GM23338 (cell line): Measurements from ENCODE around the gene SLC2A2. TPM values are rescaled to one million over a fixed set of nuclear protein-coding genes. Genes with fewer than 3 reads are reported as not detected.

ENCODE experiments used
- ATAC-seq: fragments of 200-7000 bp; cut with Tn5 transposase; 3 replicates; pipeline ENCODE4 v1.9.1; 2020
- DNase-seq: peaks from one replicate; pipeline ENCODE4 v3.0.0-alpha.2; 2015; ENCODE audit warnings: low spot score
- H2AFZ ChIP-seq: fragments of 200-600 bp; sonication (generic); 2 replicates; pipeline ENCODE4 v1.8.0; 2016; ENCODE audit warnings: antibody characterized with exemption, mild to moderate bottlenecking, moderate library complexity
- H3F3A ChIP-seq: fragments of 200-600 bp; sonication (generic); replicated peaks from 2 replicates; pipeline ENCODE4 v1.8.0; 2017; ENCODE audit warnings: antibody characterized with exemption, mixed run types, low read depth
- H3K27ac ChIP-seq: fragments of 200-600 bp; sonication (generic); 2 replicates; pipeline ENCODE4 v1.6.1; 2016; ENCODE audit warnings: low read depth
- H3K27me3 ChIP-seq: fragments of 200-600 bp; sonication (generic); 2 replicates; pipeline ENCODE4 v1.8.0; 2016; ENCODE audit warnings: mild to moderate bottlenecking, mixed run types, moderate library complexity; ENCODE audit not compliant: insufficient read depth
- H3K36me3 ChIP-seq: fragments of 200-600 bp; sonication (generic); 2 replicates; pipeline ENCODE4 v1.8.0; 2016; ENCODE audit warnings: mild to moderate bottlenecking; ENCODE audit not compliant: insufficient read depth
- H3K4me1 ChIP-seq: fragments of 200-600 bp; sonication (generic); 2 replicates; pipeline ENCODE4 v1.8.0; 2016; ENCODE audit warnings: mild to moderate bottlenecking, moderate library complexity; ENCODE audit not compliant: insufficient read depth
- H3K4me2 ChIP-seq: fragments of 200-600 bp; sonication (generic); 2 replicates; pipeline ENCODE4 v1.7.1; 2017; ENCODE audit warnings: mixed run types
- H3K4me3 ChIP-seq: fragments of 200-600 bp; sonication (generic); 2 replicates; pipeline ENCODE4 v1.6.1; 2016; ENCODE audit warnings: mixed run types
- H3K79me2 ChIP-seq: fragments of 200-600 bp; sonication (generic); replicated peaks from 2 replicates; pipeline ENCODE4 v1.8.0; 2017; ENCODE audit warnings: mild to moderate bottlenecking; ENCODE audit not compliant: insufficient read depth
- H3K9me2 ChIP-seq: fragments of 200-600 bp; sonication (generic); 2 replicates; pipeline ENCODE4 v1.8.0; 2017; ENCODE audit not compliant: insufficient read depth
- H4K20me1 ChIP-seq: fragments of 200-600 bp; sonication (generic); replicated peaks from 2 replicates; pipeline ENCODE4 v1.8.0; 2017; ENCODE audit warnings: mild to moderate bottlenecking; ENCODE audit not compliant: insufficient read depth
- H3K27ac Mint-ChIP-seq: 2 replicates; pipeline ENCODE4 v1.8.0; 2020; ENCODE audit warnings: inconsistent platforms, mild to moderate bottlenecking, moderate library complexity, mixed read lengths
- H3K27me3 Mint-ChIP-seq: 3 replicates; pipeline ENCODE4 v1.8.0; 2022; ENCODE audit warnings: low read depth, mild to moderate bottlenecking, moderate library complexity, mixed read lengths, inconsistent platforms; ENCODE audit not compliant: insufficient read depth, poor library complexity
- H3K36me3 Mint-ChIP-seq: 3 replicates; pipeline ENCODE4 v1.8.0; 2021; ENCODE audit warnings: low read depth, mild to moderate bottlenecking, inconsistent platforms, moderate library complexity, mixed read lengths
- H3K4me1 Mint-ChIP-seq: 3 replicates; pipeline ENCODE4 v1.8.0; 2020; ENCODE audit warnings: mild to moderate bottlenecking, inconsistent platforms, mixed read lengths
- H3K4me3 Mint-ChIP-seq: 3 replicates; pipeline ENCODE4 v1.8.0; 2021; ENCODE audit warnings: moderate library complexity, mild to moderate bottlenecking, inconsistent platforms, mixed read lengths
- H3K9me3 Mint-ChIP-seq: 3 replicates; pipeline ENCODE4 v1.8.0; 2020; ENCODE audit warnings: moderate library complexity, mild to moderate bottlenecking, inconsistent platforms, mixed read lengths
- CREB1 ChIP-seq: fragments of 250-450 bp; sonication (Bioruptor Pico); IDR thresholded peaks from 2 replicates; pipeline ENCODE4 v1.5.0; 2020; ENCODE audit warnings: low read depth, mild to moderate bottlenecking, moderate library complexity
- EZH2 ChIP-seq: fragments of 200-600 bp; sonication (generic); IDR thresholded peaks from one replicate; pipeline ENCODE4 v1.8.0; 2017; ENCODE audit warnings: antibody characterized with exemption, mild to moderate bottlenecking, low read depth; ENCODE audit not compliant: unreplicated experiment
- EZH2phosphoT487 ChIP-seq: fragments of 200-600 bp; sonication (generic); IDR thresholded peaks from one replicate; pipeline ENCODE4 v1.8.1; 2018; ENCODE audit warnings: antibody characterized with exemption; ENCODE audit not compliant: unreplicated experiment
- JUNB ChIP-seq: IDR thresholded peaks from one replicate; pipeline ENCODE4 v1.6.1; 2016; ENCODE audit warnings: antibody characterized with exemption; ENCODE audit not compliant: unreplicated experiment
- NANOG ChIP-seq: IDR thresholded peaks from 2 replicates; pipeline ENCODE4 v1.6.1; 2016; ENCODE audit warnings: antibody characterized with exemption, borderline replicate concordance
- POLR2AphosphoS5 ChIP-seq: IDR thresholded peaks from 2 replicates; pipeline ENCODE4 v1.6.1; 2016; ENCODE audit warnings: antibody characterized with exemption, low read depth
- REST ChIP-seq: IDR thresholded peaks from one replicate; pipeline ENCODE4 v1.6.1; 2018; ENCODE audit warnings: antibody characterized with exemption; ENCODE audit not compliant: unreplicated experiment
- STAT1 ChIP-seq: IDR thresholded peaks from one replicate; pipeline ENCODE4 v1.6.1; 2016; ENCODE audit warnings: antibody characterized with exemption; ENCODE audit not compliant: unreplicated experiment
- ZNF114 ChIP-seq: fragments of 250-450 bp; sonication (Bioruptor Pico); IDR thresholded peaks from 2 replicates; pipeline ENCODE4 v1.5.0; 2020; ENCODE audit warnings: mild to moderate bottlenecking, moderate library complexity
- ZNF331 ChIP-seq: fragments of 250-450 bp; sonication (Bioruptor Pico); IDR thresholded peaks from 2 replicates; pipeline ENCODE4 v1.5.0; 2020; ENCODE audit warnings: low read depth, mild to moderate bottlenecking, moderate library complexity
- polyA plus RNA-seq: library from polyadenylated mRNA; unstranded; fragments of >200 nt; fragmentation: Nextera tagmentation; extraction: Ambion mirVana; gene quantifications from 2 replicates; pipeline ENCODE4 v1.2.1, GENCODE V29; 2016
- total RNA-seq: library from RNA; depleted of rRNA; stranded (reverse); fragments of >200 nt; shearing (Covaris generic); gene quantifications from 2 replicates; pipeline ENCODE4 v1.2.3, GENCODE V29; 2014
- TF ChIP-seq, protein P1 (sequence below): fragments of 250-450 bp; sonication (Bioruptor Pico); IDR thresholded peaks from 2 replicates; pipeline ENCODE4 v1.5.0; 2020; ENCODE audit warnings: mild to moderate bottlenecking, moderate library complexity

The SLC2A2 gene
- total and polyA plus RNA-seq, 2 experiments from 2014 or later, result not detected

GRCh38 chr3:170985304-170985703 lies 41.2 kb downstream of the SLC2A2 start:
- Histone ChIP-seq H3K27me3 (no peaks in the 10 kb centered on the region), H3K4me1 (no peaks in the 10 kb centered on the region), H3K27ac (no peak overlapping the region), H3F3A (no peaks in the 10 kb centered on the region), H3K9me2 (no peaks in the 10 kb centered on the region), H3K4me3 (no peak overlapping the region), H3K79me2 (no peaks in the 10 kb centered on the region), H2AFZ (no peak overlapping the region), H3K36me3 (no peaks in the 10 kb centered on the region), H3K4me2 (no peak overlapping the region), H4K20me1 (no peaks in the 10 kb centered on the region)
- H3K9me3 Mint-ChIP-seq, result no peaks in the 10 kb centered on the region
- no peak overlapping the region for H3K27ac Mint-ChIP-seq
- ATAC-seq (no peak), DNase-seq (no peak)
- no peak overlapping the region for H3K4me3 Mint-ChIP-seq
- no peaks in the 10 kb centered on the region for H3K27me3 Mint-ChIP-seq
- no peaks in the 10 kb centered on the region; the same call in 2 of the 3 replicates for H3K4me1 Mint-ChIP-seq
- TF ChIP-seq STAT1 (no peak), NANOG (no peak), CREB1 (CRISPR knock-in tag) (no peak), EZH2 (no peak), EZH2phosphoT487 (no peak), JUNB (no peak)
- H3K36me3 Mint-ChIP-seq, result no peaks in the 10 kb centered on the region

DNA sequence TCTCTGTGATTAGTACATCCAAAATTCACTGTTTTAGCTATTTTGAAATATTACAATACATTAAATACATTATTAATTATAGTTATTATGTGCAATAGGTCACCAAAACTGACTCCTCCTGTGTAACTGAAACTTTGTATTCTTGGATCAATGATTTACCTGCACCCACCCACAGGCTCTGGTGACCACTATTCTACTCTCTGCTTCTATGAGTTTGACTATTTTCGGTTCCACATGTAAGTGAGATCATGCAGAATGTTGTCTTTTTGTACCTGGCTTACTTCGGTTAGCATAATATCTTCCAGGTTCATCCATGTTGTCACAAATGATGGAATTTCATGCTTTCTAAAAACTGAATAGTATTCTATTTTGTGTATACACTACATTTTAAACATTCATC lies 43.8 kb downstream of the SLC2A2 start:
- no peak for ATAC-seq
- H3K36me3 ChIP-seq, result no peaks in the 10 kb centered on the region
- TF ChIP-seq, protein P1, sequence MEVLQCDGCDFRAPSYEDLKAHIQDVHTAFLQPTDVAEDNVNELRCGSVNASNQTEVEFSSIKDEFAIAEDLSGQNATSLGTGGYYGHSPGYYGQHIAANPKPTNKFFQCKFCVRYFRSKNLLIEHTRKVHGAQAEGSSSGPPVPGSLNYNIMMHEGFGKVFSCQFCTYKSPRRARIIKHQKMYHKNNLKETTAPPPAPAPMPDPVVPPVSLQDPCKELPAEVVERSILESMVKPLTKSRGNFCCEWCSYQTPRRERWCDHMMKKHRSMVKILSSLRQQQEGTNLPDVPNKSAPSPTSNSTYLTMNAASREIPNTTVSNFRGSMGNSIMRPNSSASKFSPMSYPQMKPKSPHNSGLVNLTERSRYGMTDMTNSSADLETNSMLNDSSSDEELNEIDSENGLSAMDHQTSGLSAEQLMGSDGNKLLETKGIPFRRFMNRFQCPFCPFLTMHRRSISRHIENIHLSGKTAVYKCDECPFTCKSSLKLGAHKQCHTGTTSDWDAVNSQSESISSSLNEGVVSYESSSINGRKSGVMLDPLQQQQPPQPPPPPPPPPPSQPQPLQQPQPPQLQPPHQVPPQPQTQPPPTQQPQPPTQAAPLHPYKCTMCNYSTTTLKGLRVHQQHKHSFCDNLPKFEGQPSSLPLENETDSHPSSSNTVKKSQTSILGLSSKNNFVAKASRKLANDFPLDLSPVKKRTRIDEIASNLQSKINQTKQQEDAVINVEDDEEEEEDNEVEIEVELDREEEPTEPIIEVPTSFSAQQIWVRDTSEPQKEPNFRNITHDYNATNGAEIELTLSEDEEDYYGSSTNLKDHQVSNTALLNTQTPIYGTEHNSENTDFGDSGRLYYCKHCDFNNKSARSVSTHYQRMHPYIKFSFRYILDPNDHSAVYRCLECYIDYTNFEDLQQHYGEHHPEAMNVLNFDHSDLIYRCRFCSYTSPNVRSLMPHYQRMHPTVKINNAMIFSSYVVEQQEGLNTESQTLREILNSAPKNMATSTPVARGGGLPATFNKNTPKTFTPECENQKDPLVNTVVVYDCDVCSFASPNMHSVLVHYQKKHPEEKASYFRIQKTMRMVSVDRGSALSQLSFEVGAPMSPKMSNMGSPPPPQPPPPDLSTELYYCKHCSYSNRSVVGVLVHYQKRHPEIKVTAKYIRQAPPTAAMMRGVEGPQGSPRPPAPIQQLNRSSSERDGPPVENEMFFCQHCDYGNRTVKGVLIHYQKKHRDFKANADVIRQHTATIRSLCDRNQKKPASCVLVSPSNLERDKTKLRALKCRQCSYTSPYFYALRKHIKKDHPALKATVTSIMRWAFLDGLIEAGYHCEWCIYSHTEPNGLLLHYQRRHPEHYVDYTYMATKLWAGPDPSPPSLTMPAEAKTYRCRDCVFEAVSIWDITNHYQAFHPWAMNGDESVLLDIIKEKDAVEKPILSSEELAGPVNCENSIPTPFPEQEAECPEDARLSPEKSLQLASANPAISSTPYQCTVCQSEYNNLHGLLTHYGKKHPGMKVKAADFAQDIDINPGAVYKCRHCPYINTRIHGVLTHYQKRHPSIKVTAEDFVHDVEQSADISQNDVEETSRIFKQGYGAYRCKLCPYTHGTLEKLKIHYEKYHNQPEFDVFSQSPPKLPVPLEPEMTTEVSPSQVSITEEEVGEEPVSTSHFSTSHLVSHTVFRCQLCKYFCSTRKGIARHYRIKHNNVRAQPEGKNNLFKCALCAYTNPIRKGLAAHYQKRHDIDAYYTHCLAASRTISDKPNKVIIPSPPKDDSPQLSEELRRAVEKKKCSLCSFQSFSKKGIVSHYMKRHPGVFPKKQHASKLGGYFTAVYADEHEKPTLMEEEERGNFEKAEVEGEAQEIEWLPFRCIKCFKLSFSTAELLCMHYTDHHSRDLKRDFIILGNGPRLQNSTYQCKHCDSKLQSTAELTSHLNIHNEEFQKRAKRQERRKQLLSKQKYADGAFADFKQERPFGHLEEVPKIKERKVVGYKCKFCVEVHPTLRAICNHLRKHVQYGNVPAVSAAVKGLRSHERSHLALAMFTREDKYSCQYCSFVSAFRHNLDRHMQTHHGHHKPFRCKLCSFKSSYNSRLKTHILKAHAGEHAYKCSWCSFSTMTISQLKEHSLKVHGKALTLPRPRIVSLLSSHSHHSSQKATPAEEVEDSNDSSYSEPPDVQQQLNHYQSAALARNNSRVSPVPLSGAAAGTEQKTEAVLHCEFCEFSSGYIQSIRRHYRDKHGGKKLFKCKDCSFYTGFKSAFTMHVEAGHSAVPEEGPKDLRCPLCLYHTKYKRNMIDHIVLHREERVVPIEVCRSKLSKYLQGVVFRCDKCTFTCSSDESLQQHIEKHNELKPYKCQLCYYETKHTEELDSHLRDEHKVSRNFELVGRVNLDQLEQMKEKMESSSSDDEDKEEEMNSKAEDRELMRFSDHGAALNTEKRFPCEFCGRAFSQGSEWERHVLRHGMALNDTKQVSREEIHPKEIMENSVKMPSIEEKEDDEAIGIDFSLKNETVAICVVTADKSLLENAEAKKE (CRISPR knock-in tag), result no peak
- TF ChIP-seq ZNF114 (CRISPR knock-in tag) (no peak), POLR2AphosphoS5 (no peak), EZH2 (no peak), REST (no peak), ZNF331 (CRISPR knock-in tag) (no peak), JUNB (no peak), CREB1 (CRISPR knock-in tag) (no peak), EZH2phosphoT487 (no peak), NANOG (no peak), STAT1 (no peak)

More for the DNA sequence above, 43.8 kb downstream of the SLC2A2 start:
- H3K4me3 Mint-ChIP-seq, result no peak overlapping the region
- Histone ChIP-seq H3F3A (no peaks in the 10 kb centered on the region), H3K9me2 (no peaks in the 10 kb centered on the region), H4K20me1 (no peaks in the 10 kb centered on the region), H3K27me3 (no peaks in the 10 kb centered on the region), H3K79me2 (no peaks in the 10 kb centered on the region), H3K27ac (no peak overlapping the region), H3K4me3 (no peak overlapping the region), H3K4me1 (no peaks in the 10 kb centered on the region), H3K4me2 (no peak overlapping the region), H2AFZ (no peak overlapping the region)
- no peak overlapping the region for H3K27ac Mint-ChIP-seq
- no peaks in the 10 kb centered on the region for H3K27me3 Mint-ChIP-seq
- no peaks in the 10 kb centered on the region for H3K36me3 Mint-ChIP-seq
- DNase-seq, result no peak
- peaks cover 8% of the 10 kb centered on the region; the same call in 2 of the 3 replicates for H3K4me1 Mint-ChIP-seq
- H3K9me3 Mint-ChIP-seq, result no peaks in the 10 kb centered on the region
